IMR-90 (cell line): Measurements from ENCODE around the gene C22orf39. TPM values are rescaled to one million over a fixed set of nuclear protein-coding genes. Genes with fewer than 3 reads are reported as not detected.

Experiments
- ATAC-seq: fragments of 200-7000 bp; cut with Tn5 transposase; 2 replicates; pipeline ENCODE4 v1.9.1; 2020; ENCODE audit warnings: low read depth, mild to moderate bottlenecking, moderate library complexity
- BruUV-seq: library from RNA; stranded (reverse); fragments of 400-500 nt; replicated peaks from 2 replicates; lab custom pipeline; 2021; lab: Mats Ljungman, UMichigan
- CTCF ChIA-PET: fragments of 300-600 bp; formaldehyde crosslinking; extraction: SDS; loops from one replicate; lab custom pipeline; 2021; ENCODE audit warnings: antibody characterized with exemption; lab: Yijun Ruan, JAX
- POLR2A ChIA-PET: fragments of 300-600 bp; sonication (Branson Sonifier 250); formaldehyde crosslinking; loops from one replicate; lab custom pipeline; 2022; ENCODE audit warnings: antibody characterized with exemption; ENCODE audit not compliant: unreplicated experiment; lab: Charles Lee
- DNase-seq: peaks from one replicate; pipeline ENCODE4 v3.0.0; 2013
- H2AFZ ChIP-seq: replicated peaks from 2 replicates; pipeline ENCODE3; 2013; ENCODE audit warnings: low read length, mild to moderate bottlenecking; ENCODE audit not compliant: poor library complexity
- H2AK5ac ChIP-seq: 2 replicates; pipeline ENCODE4 v1.6.1; 2013; ENCODE audit warnings: low read depth, low read length, inconsistent platforms
- H2AK9ac ChIP-seq: replicated peaks from 2 replicates; pipeline ENCODE3; 2013; ENCODE audit warnings: mild to moderate bottlenecking, low read depth, low read length, moderate library complexity; ENCODE audit not compliant: poor library complexity
- H2BK120ac ChIP-seq: 2 replicates; pipeline ENCODE4 v1.6.1; 2013; ENCODE audit warnings: low read depth, low read length, inconsistent platforms
- H2BK15ac ChIP-seq: 3 replicates; pipeline ENCODE4 v1.6.1; 2013; ENCODE audit warnings: low read depth, low read length, inconsistent platforms
- H2BK20ac ChIP-seq: 2 replicates; pipeline ENCODE4 v1.6.1; 2013; ENCODE audit warnings: low read depth, mild to moderate bottlenecking, inconsistent platforms, low read length, moderate library complexity
- H2BK5ac ChIP-seq: 2 replicates; pipeline ENCODE4 v1.6.1; 2013; ENCODE audit warnings: mild to moderate bottlenecking, low read depth, low read length, inconsistent platforms; ENCODE audit not compliant: poor library complexity, severe bottlenecking
- H3K14ac ChIP-seq: replicated peaks from 2 replicates; pipeline ENCODE4 v1.6.1; 2013; ENCODE audit warnings: low read depth, low read length, inconsistent platforms
- H3K18ac ChIP-seq: 2 replicates; pipeline ENCODE4 v1.6.1; 2013; ENCODE audit warnings: low read depth, low read length, control low read depth
- H3K23ac ChIP-seq: 2 replicates; pipeline ENCODE4 v1.6.1; 2013; ENCODE audit warnings: low read depth, low read length, inconsistent platforms
- H3K27ac ChIP-seq: 2 replicates; pipeline ENCODE4 v1.5.1; 2013; ENCODE audit warnings: mild to moderate bottlenecking, control low read depth, low read length; ENCODE audit not compliant: insufficient read depth
- H3K27me3 ChIP-seq: 2 replicates; pipeline ENCODE4 v1.6.1; 2013; ENCODE audit warnings: low read length; ENCODE audit not compliant: control insufficient read depth, insufficient read depth
- H3K36me3 ChIP-seq: 2 replicates; pipeline ENCODE4 v1.6.1; 2013; ENCODE audit warnings: low read length, mixed read lengths; ENCODE audit not compliant: control insufficient read depth, insufficient read depth
- H3K4ac ChIP-seq: 2 replicates; pipeline ENCODE4 v1.6.1; 2013; ENCODE audit warnings: low read depth, low read length, inconsistent platforms
- H3K4me1 ChIP-seq: 2 replicates; pipeline ENCODE4 v1.6.1; 2013; ENCODE audit warnings: low read length, mixed read lengths; ENCODE audit not compliant: control insufficient read depth, insufficient read depth
- H3K4me2 ChIP-seq: 2 replicates; pipeline ENCODE4 v1.6.1; 2013; ENCODE audit warnings: low read depth, mild to moderate bottlenecking, control low read depth, low read length, moderate library complexity
- H3K4me3 ChIP-seq: 2 replicates; pipeline ENCODE4 v1.5.1; 2013; ENCODE audit warnings: low read depth, mild to moderate bottlenecking, control low read depth, low read length, moderate library complexity; ENCODE audit not compliant: insufficient read depth
- H3K56ac ChIP-seq: 2 replicates; pipeline ENCODE4 v1.6.1; 2013; ENCODE audit warnings: low read length, inconsistent platforms; ENCODE audit not compliant: insufficient read depth; ENCODE audit errors: extremely low read depth
- H3K79me1 ChIP-seq, 2 experiments: 2 replicates each; pipeline ENCODE4 v1.6.1; 2013; ENCODE audit warnings: low read length in 2 of 2, inconsistent platforms in 1 of 2, low read depth in 1 of 2
- H3K9ac ChIP-seq: 2 replicates; pipeline ENCODE4 v1.6.1; 2013; ENCODE audit warnings: low read depth, low read length, control low read depth
- H3K9me1 ChIP-seq: 2 replicates; pipeline ENCODE4 v1.6.1; 2013; ENCODE audit warnings: low read length, inconsistent platforms; ENCODE audit not compliant: insufficient read depth
- H3K9me3 ChIP-seq: 2 replicates; pipeline ENCODE4 v1.6.1; 2013; ENCODE audit warnings: low read length; ENCODE audit not compliant: control insufficient read depth, insufficient read depth
- H4K20me1 ChIP-seq: 2 replicates; pipeline ENCODE4 v1.6.1; 2013; ENCODE audit warnings: low read length, inconsistent platforms; ENCODE audit not compliant: insufficient read depth
- H4K5ac ChIP-seq: 2 replicates; pipeline ENCODE4 v1.6.1; 2013; ENCODE audit warnings: mild to moderate bottlenecking, low read depth, low read length, control low read depth
- H4K8ac ChIP-seq, 2 experiments: 2 replicates each; pipeline ENCODE4 v1.6.1; 2013; ENCODE audit warnings: low read depth in 2 of 2, low read length in 2 of 2, control low read depth in 1 of 2, inconsistent platforms in 1 of 2
- H4K91ac ChIP-seq: 2 replicates; pipeline ENCODE4 v1.6.1; 2013; ENCODE audit warnings: low read depth, low read length, inconsistent platforms; ENCODE audit not compliant: insufficient read depth
- BHLHE40 ChIP-seq: fragments of 150-350 bp; IDR thresholded peaks from 2 replicates; pipeline ENCODE4 v1.6.1; 2016; ENCODE audit warnings: mild to moderate bottlenecking, low read depth, low read length
- CEBPB ChIP-seq: IDR thresholded peaks from 2 replicates; pipeline ENCODE4 v1.6.1; 2012; ENCODE audit warnings: low read depth, low read length, improper control_type of control experiment
- CHD1 ChIP-seq: IDR thresholded peaks from 2 replicates; pipeline ENCODE4 v1.6.1; 2012; ENCODE audit warnings: low read depth, low read length, improper control_type of control experiment
- CTCF ChIP-seq: conservative IDR thresholded peaks from 2 replicates; pipeline ENCODE4 v1.5.1; 2012; ENCODE audit warnings: mild to moderate bottlenecking, low read depth, low read length, improper control_type of control experiment
- ELK1 ChIP-seq: fragments of 150-350 bp; IDR thresholded peaks from 2 replicates; pipeline ENCODE4 v1.6.1; 2016; ENCODE audit warnings: low read depth, mild to moderate bottlenecking, low read length, moderate library complexity, borderline replicate concordance
- FOS ChIP-seq: fragments of 150-350 bp; IDR thresholded peaks from 2 replicates; pipeline ENCODE4 v1.6.1; 2016; ENCODE audit warnings: low read depth, low read length
- MAFK ChIP-seq: IDR thresholded peaks from 2 replicates; pipeline ENCODE4 v1.6.1; 2012; ENCODE audit warnings: low read depth, low read length, improper control_type of control experiment
- MAZ ChIP-seq: IDR thresholded peaks from 2 replicates; pipeline ENCODE4 v1.6.1; 2012; ENCODE audit warnings: low read depth, mild to moderate bottlenecking, low read length, improper control_type of control experiment, moderate library complexity, borderline replicate concordance
- NFE2L2 ChIP-seq: fragments of 150-350 bp; IDR thresholded peaks from 2 replicates; pipeline ENCODE4 v1.6.1; 2016; ENCODE audit warnings: low read depth, mild to moderate bottlenecking, low read length
- POLR2A ChIP-seq: IDR thresholded peaks from 2 replicates; pipeline ENCODE4 v1.6.1; 2012; ENCODE audit warnings: mild to moderate bottlenecking, low read depth, low read length
- RAD21 ChIP-seq: IDR thresholded peaks from 2 replicates; pipeline ENCODE4 v1.6.1; 2012; ENCODE audit warnings: low read length, improper control_type of control experiment
- RCOR1 ChIP-seq: IDR thresholded peaks from 2 replicates; pipeline ENCODE4 v1.6.1; 2012; ENCODE audit warnings: mild to moderate bottlenecking, low read length, improper control_type of control experiment; ENCODE audit not compliant: insufficient replicate concordance
- WGBS, 2 experiments: methylation state at CpG; one replicate each; pipeline versions ENCODE4 v1.1.5 to v1.1.7; 2013; ENCODE audit warnings: missing lambda C conversion rate in 2 of 2; ENCODE audit not compliant: insufficient read length in 1 of 2; ENCODE audit errors: extremely low coverage in 2 of 2; 5-methylcytosine and 5-hydroxymethylcytosine counted together
- dilution Hi-C: fragments of 300-500 bp; cut with HindIII; formaldehyde crosslinking; loops from one replicate; pipeline ENCODE4 v1.14.3; 2018; ENCODE audit warnings: low sequenced_read_pairs; ENCODE audit not compliant: unreplicated experiment
- in situ Hi-C: fragments of 300-500 bp; cut with MboI; formaldehyde crosslinking; loops from 3 replicates; pipeline ENCODE4 v1.14.3; 2019; ENCODE audit warnings: low sequenced_read_pairs, inconsistent platforms, mixed read lengths
- intact Hi-C: fragments of 100-400 bp; cut with micrococcal nuclease; formaldehyde crosslinking; loops from 2 replicates; pipeline ENCODE4 v1.10.0; 2022
- polyA plus RNA-seq, 3 experiments: library from polyadenylated mRNA; depleted of rRNA; stranded (reverse); fragments of >200 nt; gene quantifications; 2 replicates each; pipeline ENCODE4 v1.2.3, GENCODE V29; 2012; ENCODE audit warnings: low replicate concordance in 1 of 3
- total RNA-seq: library from RNA; depleted of rRNA; stranded (reverse); fragments of >200 nt; gene quantifications from 2 replicates; pipeline ENCODE4 v1.2.3, GENCODE V29; 2012

Gene C22orf39
- total and polyA plus RNA-seq, 2 of the 4 experiments (the other 2 are of a cell fraction), result 8.2 to 8.9 TPM

GRCh38 chr22:19472233-19472632, 24.7 kb upstream of the C22orf39 start:
- intact Hi-C loops, result no loop called here
- in situ Hi-C loops, result no loop called here
- CTCF ChIA-PET, result no interaction called here

More at GRCh38 chr22:19472233-19472632, 24.7 kb upstream of the C22orf39 start:
- no peak overlapping the region for H2BK120ac ChIP-seq
- no peaks in the 10 kb centered on the region for H3K27me3 ChIP-seq
- H3K36me3 ChIP-seq, result peaks cover 74% of the 10 kb centered on the region
- H3K56ac ChIP-seq, result no peak overlapping the region
- no peak overlapping the region for H2AFZ ChIP-seq
- no peak overlapping the region for H3K27ac ChIP-seq
- H3K18ac ChIP-seq, result no peak overlapping the region
- no peak overlapping the region for H2AK9ac ChIP-seq
- H3K14ac ChIP-seq, result no peak overlapping the region
- 95% methylated on average over 3 of the region's 8 CpGs; no CpG with 5 or more reads in 1 of the 2 experiments for WGBS, 2 experiments
- POLR2A ChIA-PET, result no interaction called here
- H4K5ac ChIP-seq, result no peak overlapping the region
- peaks cover 26 to 64% of the 10 kb centered on the region in 2 experiments for H3K79me1 ChIP-seq
- no peak overlapping the region for H2AK5ac ChIP-seq
- H3K4me2 ChIP-seq, result no peak overlapping the region
- no peak overlapping the region for H3K4me3 ChIP-seq
- H3K9me3 ChIP-seq, result no peaks in the 10 kb centered on the region
- H3K23ac ChIP-seq, result no peak overlapping the region
- dilution Hi-C loops, result no loop called here
- H3K9ac ChIP-seq, result no peak overlapping the region
- no peak for ATAC-seq
- H4K91ac ChIP-seq, result no peak overlapping the region
- TF ChIP-seq MAFK (no peak), FOS (no peak), ELK1 (no peak), RCOR1 (no peak), CHD1 (no peak), CEBPB (no peak), NFE2L2 (no peak), BHLHE40 (no peak), MAZ (no peak), RAD21 (no peak), POLR2A (no peak), CTCF (no peak)
- no peak overlapping the region for H2BK15ac ChIP-seq
- H4K20me1 ChIP-seq, result peaks cover 52% of the 10 kb centered on the region
- no TSS peak for BruUV-seq
- H2BK20ac ChIP-seq, result no peak overlapping the region
- H3K4ac ChIP-seq, result no peak overlapping the region
- H2BK5ac ChIP-seq, result no peak overlapping the region
- H4K8ac ChIP-seq, result no peak overlapping the region
- H3K4me1 ChIP-seq, result no peaks in the 10 kb centered on the region; the same call in 1 of the 2 replicates
- H3K9me1 ChIP-seq, result peaks cover 5% of the 10 kb centered on the region
- no peak for DNase-seq
